Measurements from ENCODE around the gene SPINK9.

The SPINK9 gene

GRCh38 chr5:148372166-148372725 lies 36.9 kb downstream of the SPINK9 start:
- no peak for DNase-seq

- no peak for DNase-seq
These were observed 37.5 kb downstream of the SPINK9 start for GRCh38 chr5:148372893-148373292.

GRCh38 chr5:148374690-148375360 lies 39.5 kb downstream of the SPINK9 start:
- DNase-seq, result no peak

- DNase-seq, result no peak
These were observed 40.8 kb downstream of the SPINK9 start for GRCh38 chr5:148376198-148376597.

GRCh38 chr5:148378670-148379069 lies 43.3 kb downstream of the SPINK9 start:
- no peak for DNase-seq

GRCh38 chr5:148379340-148379739 lies 44.0 kb downstream of the SPINK9 start:
- no peak for DNase-seq

- no peak for DNase-seq
These were observed 46.5 kb downstream of the SPINK9 start for GRCh38 chr5:148381906-148382305.

GRCh38 chr5:148382961-148383360 lies 47.6 kb downstream of the SPINK9 start:
- DNase-seq, result no peak

- peak; percentile 73 for DNase-seq
These were observed 48.4 kb downstream of the SPINK9 start, which contains the start of gene FBXO38 for GRCh38 chr5:148383564-148384379. TSS of gene FBXO38 (plus strand) at chr5:148383958. CDS start at chr5:148394777, 10,819 bp downstream.

- DNase-seq, result no peak
These were observed 49.0 kb downstream of the SPINK9 start for GRCh38 chr5:148384380-148384737.

- DNase-seq, result no peak
These were observed 49.7 kb downstream of the SPINK9 start for GRCh38 chr5:148385094-148385493.

- no peak for DNase-seq
These were observed 50.7 kb downstream of the SPINK9 start for GRCh38 chr5:148386041-148386440.

- no peak for DNase-seq
These were observed 52.0 kb downstream of the SPINK9 start for GRCh38 chr5:148387325-148387724.

- no peak for DNase-seq
These were observed 53.3 kb downstream of the SPINK9 start for GRCh38 chr5:148388696-148389095.
